Neural progenitor cell (in vitro differentiated cells): ENCODE results near the gene ZNF366.

Source experiments
- CTCF ChIP-seq: fragments of 200-600 bp; sonication (generic); IDR thresholded peaks from 2 replicates; pipeline ENCODE4 v1.5.1; 2017; ENCODE audit warnings: antibody characterized with exemption, mild to moderate bottlenecking
- EZH2 ChIP-seq: fragments of 200-600 bp; sonication (generic); IDR thresholded peaks from 2 replicates; pipeline ENCODE4 v1.6.1; 2017; ENCODE audit warnings: antibody characterized with exemption, mild to moderate bottlenecking, moderate library complexity
- EZH2phosphoT487 ChIP-seq: fragments of 200-600 bp; sonication (generic); IDR thresholded peaks from 2 replicates; pipeline ENCODE4 v1.6.1; 2017; ENCODE audit warnings: antibody characterized with exemption

- no peak for TF ChIP-seq EZH2
- no peak for TF ChIP-seq CTCF
- TF ChIP-seq EZH2phosphoT487: no peak
Observed at GRCh38 chr5:72529383-72529782, 22.2 kb upstream of the ZNF366 start.
